Measurements from ENCODE around the gene RSU1. TPM values are rescaled to one million over a fixed set of nuclear protein-coding genes. Genes with fewer than 3 reads are reported as not detected.
"Not testable (repeated sequence)": the region's sequence is repeated elsewhere in the genome, so short reads cannot be mapped to it uniquely, and the experiment has no call there.

Gene RSU1
- 33.0 TPM for total RNA-seq

DNA sequence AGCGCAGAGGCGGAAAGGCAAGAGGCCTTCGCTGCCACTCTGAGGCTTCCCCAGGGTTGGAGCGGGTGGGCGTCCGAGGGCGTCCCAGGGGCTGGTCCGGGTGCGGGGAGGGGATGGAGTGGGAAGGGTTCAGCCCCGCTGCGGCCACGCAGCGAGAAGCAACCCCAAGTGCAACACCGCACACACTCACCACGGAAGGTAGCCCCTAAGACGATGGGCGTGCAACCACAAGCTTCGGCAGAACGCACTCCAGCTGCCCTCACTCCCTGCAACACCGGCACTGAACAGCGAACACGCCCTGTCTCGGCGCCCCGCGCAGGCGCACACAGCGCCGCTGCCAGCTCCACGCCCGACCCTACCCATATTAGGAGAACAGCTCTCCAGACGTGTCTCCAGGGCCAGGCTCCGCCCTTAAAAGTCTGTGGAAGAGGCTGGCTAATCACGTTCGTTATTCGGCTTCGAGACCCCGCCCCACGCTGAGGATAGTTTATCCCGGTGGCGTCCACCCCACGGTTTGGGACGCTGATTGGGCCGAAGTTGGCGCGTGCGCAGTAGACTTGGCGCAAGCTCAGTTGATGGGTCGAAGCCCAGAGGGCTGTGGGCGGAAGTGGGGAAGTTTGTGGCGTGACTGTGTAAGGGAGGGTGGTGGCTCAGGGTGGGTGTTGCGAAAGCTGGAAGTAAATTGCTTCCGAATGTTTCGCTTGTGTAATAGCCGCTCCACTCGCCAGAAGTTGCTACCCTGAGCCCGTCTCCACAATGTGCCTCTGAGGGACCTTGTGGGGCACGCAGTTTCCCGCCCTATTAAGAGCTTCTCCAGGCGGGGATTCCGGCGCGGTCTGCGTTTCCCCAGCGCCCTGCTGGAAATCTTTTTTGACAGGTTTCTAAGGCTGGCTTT lies at the start of gene RSU1:
Gene RSU1 (minus strand): TSS at position 300 of the 895 bp plus-strand sequence. CDS start 343 bp downstream, outside the sequence.
- peak; percentile 99 for FAIRE-seq
- DNase-seq (ENCODE audit: low spot score in 2 of 2): peak; percentile 95 to 97

DNA sequence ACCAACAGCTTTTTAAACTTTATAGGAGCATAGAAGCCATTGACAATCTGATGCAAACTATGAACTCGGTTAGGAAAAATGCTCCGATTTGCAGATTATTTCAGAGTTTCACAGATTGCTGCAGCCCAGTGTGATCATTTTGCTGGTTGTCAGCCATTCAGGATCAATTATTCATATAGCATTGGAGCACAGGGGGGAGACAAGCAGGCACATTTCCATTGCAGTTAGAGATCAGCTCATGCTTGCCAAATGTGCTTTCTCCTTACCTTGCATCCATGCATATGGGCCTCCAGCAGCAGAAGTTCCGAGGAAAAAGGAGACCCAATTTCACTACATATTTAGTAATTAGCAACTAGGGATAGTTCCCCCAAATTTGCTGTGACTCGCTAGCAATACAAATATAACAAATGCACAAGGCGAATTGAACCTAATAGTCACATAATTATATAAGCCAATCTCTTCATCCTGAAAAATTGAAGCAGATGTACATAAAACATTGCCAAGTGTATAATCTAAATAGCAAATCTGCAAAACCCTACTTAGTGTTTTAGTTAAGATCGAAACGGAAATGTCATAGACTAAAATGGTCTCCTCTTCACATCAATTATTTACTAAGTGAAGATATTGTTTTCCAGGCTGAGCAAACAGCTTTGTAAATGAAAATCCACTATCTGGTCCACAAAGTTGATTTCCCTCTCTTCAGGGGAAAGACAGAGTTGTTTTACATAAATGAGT lies 49.5 kb upstream of the RSU1 start:
- DNase-seq (ENCODE audit: low spot score in 2 of 2) (no peak), FAIRE-seq (no peak)

DNA sequence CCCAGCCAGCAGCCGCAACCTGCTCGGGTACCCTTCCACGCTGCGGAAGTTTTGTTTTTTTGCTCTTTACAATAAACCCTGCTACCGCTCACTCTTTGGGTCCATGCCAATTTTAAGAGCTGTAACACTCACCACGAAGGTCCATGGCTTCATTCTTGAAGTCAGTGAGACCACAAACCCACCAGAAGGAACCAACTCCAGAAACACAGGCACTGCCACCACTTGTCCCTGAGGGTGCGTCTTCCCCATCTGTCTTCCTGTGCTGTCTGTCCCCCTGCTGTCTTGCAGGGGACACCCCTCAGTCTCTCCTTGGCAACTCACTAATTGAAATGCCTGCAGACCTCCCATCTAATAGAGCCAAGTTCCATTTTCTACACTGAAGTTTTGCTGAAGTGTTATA lies 48.5 kb upstream of the RSU1 start:
- no peak for DNase-seq (ENCODE audit: low spot score in 2 of 2)
- no peak for FAIRE-seq

DNA sequence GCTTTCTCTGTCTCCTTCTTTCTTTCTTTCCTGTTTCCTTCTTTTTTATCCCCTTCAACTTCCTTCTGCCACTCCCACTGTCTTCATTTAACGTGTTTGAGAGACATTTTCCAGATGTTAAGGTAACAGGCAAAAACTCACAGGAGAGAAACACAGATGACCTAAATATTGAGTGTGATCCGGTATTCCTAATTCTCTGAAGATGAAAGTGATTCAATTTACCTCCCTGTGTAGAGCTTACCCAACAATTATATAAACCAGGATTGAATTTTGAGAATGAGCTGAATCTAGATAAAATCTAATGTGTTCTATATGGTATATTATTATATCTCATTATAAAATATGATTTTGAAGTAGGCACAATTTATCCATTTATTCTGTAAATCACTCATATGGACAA lies 46.5 kb upstream of the RSU1 start:
- FAIRE-seq: no peak
- no peak for DNase-seq (ENCODE audit: low spot score in 2 of 2)

DNA sequence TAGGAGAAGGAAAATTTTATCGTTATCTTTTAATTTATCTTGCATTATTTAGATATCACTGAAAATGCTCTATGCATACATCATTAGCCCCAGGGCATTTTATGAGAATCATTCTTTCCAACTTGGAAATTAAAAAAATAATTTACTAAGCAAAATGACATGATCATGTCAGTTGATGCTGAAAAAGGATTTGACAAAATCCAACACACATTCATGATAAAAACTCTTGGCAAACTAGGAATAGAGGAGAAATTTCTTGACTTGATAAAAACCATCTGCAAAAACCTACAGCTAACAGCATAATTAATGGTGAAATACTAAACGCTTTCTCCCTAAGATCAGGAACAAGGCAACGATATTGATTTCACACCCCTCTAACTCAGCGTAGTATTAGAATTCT lies 40.2 kb upstream of the RSU1 start:
- DNase-seq (ENCODE audit: low spot score in 2 of 2) (no peak), FAIRE-seq (no peak)

DNA sequence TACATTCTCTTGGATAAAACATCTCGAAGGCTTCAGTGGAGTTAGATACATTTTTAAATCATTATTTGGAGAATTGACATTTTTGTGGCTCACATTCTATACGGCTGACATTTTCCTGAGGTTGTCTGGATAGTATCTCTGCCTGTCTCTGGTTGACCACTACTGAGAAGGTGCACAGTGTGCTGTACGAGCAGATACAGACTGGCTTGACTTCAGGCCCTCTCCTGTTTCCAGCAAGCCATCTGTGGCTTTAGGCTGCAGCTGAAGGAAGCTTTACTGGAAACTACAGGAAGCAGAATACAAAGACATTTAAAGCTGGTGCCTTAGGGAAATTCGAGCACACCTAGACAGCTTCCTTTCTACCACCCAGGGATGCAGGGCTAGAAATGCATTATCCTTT lies 39.3 kb upstream of the RSU1 start:
- FAIRE-seq (no peak), DNase-seq (ENCODE audit: low spot score in 2 of 2) (no peak)

DNA sequence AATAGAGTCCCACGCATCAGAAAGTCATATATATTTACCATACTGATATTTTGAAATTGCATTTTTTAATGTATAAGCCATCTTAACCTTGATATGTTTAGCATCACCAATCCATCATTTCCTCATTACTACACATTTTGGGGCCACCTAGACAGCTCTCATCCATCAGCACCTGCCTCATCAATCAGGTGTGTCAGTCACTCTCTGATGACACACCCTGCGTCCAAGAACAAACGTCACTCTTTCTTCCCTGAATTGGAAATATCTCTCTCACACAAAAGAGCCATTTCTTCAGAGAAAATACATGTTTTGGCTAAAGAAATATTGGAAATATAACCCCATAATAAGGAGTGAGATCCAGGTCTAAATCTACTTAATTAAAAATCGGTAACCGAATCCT lies 38.9 kb upstream of the RSU1 start:
- FAIRE-seq (no peak), DNase-seq (ENCODE audit: low spot score in 2 of 2) (no peak)

DNA sequence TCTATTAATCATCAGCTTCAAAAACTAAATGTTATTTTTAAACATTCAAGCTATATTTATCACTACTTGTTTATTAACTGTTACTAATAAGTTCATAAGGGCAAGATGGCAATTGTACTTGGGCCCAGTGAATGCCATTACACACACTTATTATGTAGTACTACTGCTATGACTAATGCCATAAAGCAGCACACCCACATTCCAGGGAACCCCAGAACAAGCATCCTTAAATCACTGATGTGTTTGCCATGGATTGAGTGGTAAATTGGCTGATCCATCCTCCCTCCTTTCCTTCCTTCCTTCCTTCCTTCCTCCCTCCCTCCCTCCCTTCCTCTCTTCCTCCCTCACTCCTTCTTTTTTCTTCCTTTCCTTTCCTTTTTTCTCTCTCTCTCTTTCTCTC lies 37.4 kb upstream of the RSU1 start:
- FAIRE-seq (no peak), DNase-seq (ENCODE audit: low spot score in 2 of 2) (no peak)

DNA sequence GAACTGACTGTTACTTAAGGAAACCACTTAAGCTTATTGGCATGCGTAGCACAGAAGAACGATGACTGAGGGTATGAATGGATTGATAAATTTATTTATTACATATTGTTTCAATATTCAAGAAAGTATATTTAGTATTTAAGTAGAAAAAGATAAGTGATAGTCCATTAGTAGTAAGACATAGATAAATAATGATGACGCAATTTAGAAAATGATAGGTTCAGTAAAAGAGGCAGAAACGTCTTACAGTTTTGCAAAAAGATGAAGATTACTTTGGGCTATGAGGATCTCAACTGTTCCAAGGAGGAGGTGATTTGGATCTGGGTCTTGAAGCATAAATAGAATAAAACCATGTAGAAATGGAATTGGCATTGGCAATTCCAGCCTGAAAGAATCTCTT lies 36.6 kb upstream of the RSU1 start:
- FAIRE-seq: no peak
- DNase-seq (ENCODE audit: low spot score in 2 of 2): no peak

DNA sequence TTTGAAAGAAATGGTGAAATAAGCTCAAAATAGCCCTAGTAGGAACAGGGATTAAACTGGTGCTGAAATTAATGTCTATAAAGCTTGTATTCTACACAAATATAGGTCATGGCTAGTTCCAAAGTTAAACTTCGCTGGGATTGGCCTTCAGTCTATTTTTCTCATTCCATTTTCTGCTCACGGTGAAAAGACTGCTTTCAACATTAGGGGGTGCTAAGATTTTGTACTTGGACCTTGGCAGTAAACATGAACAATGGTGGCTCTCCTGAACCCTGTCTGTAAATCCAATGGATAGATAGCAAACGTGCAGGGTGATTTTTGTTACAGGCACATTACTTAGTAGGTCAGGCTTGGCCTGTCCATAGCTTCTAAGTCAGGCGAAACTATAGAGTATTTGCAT lies 36.0 kb upstream of the RSU1 start:
- FAIRE-seq (no peak), DNase-seq (ENCODE audit: low spot score in 2 of 2) (no peak)

DNA sequence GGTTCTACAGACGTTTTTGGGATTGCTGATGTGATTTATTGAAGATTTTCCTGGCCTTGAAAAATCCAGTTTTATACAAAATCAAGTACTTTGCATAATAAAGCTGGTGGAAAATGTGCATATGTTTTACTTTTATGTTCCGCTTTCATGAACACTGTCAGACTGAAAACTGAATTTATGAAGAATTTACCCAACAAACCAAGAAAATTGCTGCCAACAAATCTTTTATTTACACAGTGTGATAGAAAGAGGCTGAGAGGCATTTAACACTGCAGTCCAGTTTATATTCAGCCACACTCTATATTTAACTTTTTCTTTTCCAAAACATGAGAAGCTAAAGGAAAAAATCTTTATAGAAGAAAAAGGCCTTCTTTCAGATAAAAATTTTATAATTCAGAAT lies 35.4 kb upstream of the RSU1 start:
- DNase-seq (ENCODE audit: low spot score in 2 of 2) (no peak), FAIRE-seq (no peak)

DNA sequence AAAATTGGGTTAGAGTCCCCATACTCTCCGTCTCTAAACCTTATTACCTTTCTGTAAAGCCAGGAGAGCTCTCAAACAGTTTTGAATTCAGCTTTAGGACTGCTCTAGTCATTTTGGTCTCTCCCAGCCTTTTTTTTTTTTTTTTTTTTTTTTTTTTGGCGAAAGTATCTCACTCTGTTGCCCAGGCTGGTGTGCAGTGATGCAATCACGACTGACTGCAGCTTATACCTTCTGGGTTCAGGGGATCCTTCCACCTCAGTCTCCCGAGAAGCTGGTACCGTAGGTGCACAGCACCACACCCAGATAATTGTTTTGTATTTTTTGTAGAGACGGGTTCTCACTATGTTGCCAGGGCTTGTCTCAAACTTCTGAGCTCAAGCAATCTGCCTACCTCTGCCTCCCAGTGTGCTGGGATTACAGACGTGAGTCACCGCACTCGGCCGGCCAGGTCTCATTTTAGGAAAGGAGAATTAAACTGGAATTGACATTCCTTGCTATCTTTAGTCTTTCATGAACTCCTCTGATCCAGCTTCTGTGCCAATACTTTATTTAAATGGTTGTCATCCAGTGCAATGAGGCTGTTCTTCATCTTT lies 31.4 kb upstream of the RSU1 start:
- no peak for FAIRE-seq
- no peak for DNase-seq (ENCODE audit: low spot score in 2 of 2)

DNA sequence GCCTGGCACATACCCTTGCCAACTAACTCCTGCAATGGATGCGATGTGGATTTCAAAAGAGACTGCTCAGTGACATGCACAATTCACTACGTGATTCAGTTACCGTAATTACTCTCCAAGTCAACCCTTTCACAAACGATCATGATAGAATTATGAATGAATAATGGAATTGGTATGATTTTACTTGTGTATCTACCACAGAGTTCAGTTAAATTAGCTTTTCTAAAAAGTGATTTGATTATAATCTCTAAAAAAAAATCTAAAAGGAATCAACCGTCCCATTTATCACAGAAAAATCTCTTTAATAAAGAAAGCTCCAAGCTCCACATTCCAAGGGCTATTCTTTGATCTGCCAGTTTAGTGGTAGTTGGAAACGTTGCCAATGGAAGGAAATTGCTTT lies 30.4 kb upstream of the RSU1 start:
- FAIRE-seq (no peak), DNase-seq (ENCODE audit: low spot score in 2 of 2) (no peak)

DNA sequence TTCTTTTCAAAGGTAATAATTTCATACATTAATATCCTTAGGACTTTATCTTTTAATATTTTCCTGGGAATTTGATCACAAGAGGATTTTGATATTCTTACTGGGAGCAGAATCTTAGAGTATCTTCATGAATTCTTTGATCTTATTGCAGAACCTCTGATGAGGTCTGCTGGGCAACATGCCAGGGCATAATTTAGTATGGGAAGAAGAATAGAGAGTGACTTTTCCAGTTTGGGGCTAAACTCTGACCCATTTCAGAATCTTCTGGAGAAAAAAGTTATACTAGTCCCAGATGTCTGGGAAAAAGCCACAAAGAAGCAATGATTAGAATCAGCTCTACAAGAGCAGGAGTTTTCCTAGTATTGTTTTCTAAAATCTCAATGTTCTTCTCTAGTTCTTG lies 28.0 kb upstream of the RSU1 start:
- DNase-seq (ENCODE audit: low spot score in 2 of 2) (no peak), FAIRE-seq (no peak)

DNA sequence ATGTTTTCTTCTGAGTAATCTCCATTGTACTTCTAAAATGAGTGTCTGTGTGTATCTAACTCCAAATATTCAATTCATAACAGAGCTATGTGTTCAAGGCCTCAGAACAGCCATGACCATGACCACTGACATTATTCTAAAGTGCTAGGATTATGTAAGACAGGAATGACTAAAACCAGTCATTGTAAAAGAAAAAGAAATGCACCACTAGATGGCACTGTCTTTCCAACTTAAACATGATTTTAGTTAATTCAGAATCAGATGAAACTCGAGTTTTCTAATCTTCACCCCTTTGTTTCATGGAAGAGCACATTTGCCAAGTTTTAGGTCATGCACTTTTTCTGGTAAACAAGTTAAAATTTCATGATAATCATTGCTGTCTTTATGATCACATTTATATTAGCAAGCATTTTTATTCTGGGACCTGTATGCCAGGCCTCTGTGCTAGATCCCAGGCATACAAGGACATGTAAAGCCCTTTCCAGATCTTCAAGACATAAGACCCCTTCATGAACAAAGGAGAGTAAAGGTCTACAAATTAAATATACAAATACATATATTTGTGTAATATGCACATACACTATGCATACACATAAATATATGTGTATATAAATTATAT lies 26.1 kb upstream of the RSU1 start:
- DNase-seq (ENCODE audit: low spot score in 2 of 2) (peak; percentile 5 to 37), FAIRE-seq (peak; percentile 75)

DNA sequence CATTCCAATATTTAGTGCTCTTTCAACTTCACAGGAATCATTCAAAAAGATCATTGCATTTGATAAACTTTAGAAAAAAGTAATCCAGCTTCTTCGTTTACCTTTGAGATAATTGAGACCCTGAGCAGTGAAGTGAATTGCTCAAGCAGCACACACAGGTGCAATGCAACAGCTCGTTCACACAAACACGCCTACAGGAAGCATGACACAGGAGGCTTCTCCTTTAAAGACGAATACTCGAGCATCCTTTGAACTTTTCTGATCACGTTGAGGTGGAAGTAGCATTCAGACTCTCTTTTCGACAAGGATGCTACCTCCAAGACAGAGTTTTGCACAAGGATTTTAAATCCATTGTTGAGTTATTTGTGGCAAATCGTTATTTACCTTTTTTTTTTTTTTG lies 18.0 kb upstream of the RSU1 start:
- FAIRE-seq: no peak

DNA sequence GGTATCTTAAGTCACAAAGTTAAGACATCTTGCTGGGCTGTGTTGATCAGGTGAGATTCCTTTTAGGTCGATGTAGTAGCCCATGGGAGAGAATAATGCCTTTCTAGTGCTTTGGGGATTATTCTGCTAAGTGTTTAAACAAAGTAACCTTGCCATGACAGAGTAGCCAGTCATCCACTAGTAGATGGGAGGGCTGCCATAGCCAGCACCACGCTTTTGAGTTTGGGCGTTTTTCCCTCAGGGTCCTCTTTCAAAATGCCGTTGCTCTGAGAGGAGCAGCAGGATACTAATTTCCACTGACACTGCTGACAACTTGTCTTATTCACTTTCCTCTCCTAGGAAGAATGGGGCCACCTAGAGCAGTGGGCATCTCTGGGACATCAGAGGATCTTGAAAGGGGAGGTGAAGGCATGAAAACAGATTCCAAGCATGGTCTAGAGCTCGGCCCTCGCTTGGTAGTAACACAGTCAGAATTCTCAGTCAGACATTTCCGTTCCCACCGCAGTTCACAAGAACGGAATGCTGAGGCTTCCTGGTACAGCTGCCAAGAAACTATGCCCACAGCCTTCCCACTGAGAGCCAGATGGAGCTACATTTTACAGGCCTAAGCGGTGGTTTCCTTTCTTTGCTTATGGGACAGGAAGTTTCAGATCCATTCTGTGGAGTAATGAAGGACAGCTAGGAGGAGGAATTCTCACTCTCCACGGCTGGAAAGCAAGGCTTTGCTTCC lies 15.3 kb upstream of the RSU1 start:
- peak in 1 of 2 donors; percentile 29 for DNase-seq (ENCODE audit: low spot score in 2 of 2)
- no peak for FAIRE-seq

More for the DNA sequence above, 18.0 kb upstream of the RSU1 start:
- no peak for DNase-seq (ENCODE audit: low spot score in 2 of 2)

DNA sequence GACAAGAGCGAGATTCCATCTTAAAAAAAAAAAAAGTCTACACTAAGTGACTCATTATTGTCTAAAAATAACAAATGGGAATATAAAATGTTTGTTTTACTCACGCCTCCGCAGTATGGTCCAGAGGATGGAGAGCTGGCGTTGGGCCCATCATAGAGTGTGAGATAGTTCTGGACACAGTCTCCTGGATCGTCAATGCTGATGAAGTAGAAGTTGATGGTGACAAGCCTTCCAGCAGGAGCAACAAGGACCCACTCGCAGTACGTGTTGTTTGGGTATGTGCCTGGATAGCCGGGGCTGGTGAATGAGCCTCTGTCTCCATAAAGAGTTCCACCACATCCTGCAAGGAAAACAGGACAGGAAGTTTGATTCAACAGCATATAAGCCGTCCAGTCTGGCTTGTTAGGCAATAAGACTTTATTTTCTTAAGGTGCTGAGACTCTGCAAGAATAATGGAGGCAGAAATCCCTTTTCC lies 11.5 kb upstream of the RSU1 start:
- DNase-seq (ENCODE audit: low spot score in 2 of 2) (no peak), FAIRE-seq (no peak)

DNA sequence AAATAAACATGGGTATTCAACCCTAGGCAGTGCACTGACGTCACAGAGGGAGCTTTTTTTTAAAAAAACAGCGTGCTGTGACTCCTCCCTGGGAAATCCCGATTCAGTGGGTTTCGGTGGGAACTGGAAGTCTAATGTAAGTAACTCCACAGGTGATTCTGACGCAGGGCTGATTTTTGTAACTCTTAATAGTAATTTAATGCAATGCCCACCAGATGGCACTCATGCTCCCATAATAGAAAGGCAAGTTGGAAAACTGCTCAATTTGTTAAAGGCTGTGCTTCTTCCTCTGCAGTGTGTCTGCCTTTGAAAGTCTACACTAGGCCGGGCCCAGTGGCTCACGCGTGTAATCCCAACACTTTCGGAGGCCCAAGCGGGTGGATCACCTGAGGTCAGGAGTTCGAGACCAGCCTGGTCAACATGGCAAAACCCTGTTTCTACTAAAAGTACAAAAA lies 10.9 kb upstream of the RSU1 start:
- FAIRE-seq (peak; percentile 62), DNase-seq (ENCODE audit: low spot score in 2 of 2) (peak in 1 of 2 donors; percentile 18)

DNA sequence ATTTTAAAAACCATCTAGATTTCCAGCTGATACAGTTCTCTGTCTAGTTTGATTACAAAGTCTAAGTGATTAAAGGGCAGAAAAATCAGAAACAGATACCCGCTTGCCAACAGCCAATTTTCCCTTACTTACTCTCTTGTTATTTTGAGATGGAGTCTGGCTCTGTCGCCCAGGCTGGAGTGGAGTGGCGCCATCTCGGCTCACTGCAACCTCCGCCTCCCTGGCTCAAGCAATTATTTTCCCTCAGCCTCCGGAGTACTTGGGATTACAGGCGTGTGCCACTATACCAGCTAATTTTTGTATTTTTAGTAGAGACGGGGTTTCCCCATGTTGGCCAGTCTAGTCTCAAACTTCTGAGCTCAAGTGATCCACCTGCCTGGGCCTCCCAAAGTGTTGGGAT lies 10.2 kb upstream of the RSU1 start:
- DNase-seq (ENCODE audit: low spot score in 2 of 2): not testable (repeated sequence)

More for the DNA sequence above, 10.2 kb upstream of the RSU1 start:
- not testable (repeated sequence) for FAIRE-seq
